Forelimb muscle (tissue), 1 donor: ENCODE results near the gene INSR. TPM values are rescaled to one million over a fixed set of nuclear protein-coding genes. Genes with fewer than 3 reads are reported as not detected.

ENCODE experiments used
- DNase-seq: peaks from one replicate; pipeline ENCODE4 v3.0.0-alpha.2; 2013; ENCODE audit warnings: low read depth
- polyA plus RNA-seq: library from polyadenylated mRNA; unstranded; fragments of 120-200 nt; gene quantifications from one replicate; pipeline ENCODE4 v1.2.1, GENCODE V29; 2013; ENCODE audit not compliant: insufficient read length

INSR gene
- polyA plus RNA-seq, 1 donor: 15.8 TPM

DNA sequence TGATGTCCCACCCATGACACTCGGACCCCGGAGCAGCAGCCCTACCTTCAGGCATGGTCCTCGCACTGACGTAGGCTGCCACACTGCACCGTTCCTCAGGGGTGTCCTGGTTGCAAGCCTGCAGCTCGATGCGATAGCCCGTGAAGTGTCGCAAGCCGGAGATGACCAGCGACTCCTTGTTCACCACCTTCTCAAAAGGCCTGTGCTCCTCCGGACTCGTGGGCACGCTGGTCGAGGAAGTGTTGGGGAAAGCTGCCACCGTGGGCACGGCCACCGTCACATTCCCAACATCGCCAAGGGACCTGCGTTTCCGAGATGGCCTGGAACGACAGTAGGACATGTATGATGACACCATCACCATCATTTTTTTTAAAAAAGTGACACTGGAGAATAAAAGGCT lies 151.4 kb downstream of the INSR start:
- no peak for DNase-seq

DNA sequence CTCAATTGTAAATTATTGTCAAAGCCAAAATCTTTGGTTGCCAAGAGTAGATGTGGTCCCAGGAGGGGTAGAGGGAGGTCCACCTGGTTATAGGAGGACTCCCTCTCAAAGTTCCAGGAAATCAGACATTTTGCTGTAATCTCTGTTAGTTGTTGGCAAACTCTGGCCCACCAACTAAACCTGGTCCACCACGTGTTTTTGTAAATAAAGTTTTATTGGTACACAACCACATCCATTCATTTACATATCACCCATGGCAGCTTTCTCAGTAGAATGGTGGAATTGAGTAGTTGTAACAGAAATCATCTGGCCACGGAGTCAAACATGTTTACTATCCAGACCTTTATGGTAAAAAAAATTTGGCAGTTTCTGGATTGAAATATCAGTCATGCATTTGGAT lies 154.1 kb downstream of the INSR start:
- no peak for DNase-seq

DNA sequence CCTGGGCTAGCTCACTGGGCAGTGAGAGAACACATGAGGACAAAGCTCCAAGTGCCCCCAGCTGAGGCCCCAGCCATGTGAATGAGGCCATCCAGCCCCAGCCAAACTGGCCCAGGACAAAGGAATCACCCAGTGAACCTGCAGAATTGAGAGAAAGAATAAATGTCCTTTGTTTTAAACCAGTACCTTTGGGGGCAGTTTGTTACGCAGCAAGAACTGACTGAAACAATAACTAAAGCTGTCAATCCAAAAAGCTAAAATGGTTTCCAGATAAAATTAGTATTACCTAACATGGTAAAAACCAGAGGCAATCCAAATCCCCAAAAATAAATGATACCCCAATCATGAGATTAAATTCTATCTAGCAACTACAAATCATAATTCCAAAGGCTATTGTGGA lies 155.1 kb downstream of the INSR start:
- DNase-seq: no peak

DNA sequence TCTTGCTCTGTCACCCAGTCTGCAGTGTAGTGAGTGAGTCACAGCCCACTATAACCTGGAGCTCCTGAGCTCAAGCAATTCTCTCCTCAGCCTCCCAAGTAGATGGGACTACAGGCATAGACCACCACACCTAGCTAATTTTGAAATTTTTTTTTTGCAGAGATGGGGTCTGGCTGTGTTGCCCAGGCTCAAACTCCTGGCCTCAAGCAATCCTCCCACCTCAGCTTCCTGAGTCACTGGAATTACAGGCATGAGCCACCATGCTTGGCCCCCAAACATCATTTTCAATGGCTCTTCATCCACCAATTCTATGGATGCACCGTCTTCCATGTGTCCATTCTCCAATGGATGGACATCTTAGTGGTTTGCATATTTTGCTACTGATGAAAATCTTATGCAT lies 155.8 kb downstream of the INSR start:
- no peak for DNase-seq

DNA sequence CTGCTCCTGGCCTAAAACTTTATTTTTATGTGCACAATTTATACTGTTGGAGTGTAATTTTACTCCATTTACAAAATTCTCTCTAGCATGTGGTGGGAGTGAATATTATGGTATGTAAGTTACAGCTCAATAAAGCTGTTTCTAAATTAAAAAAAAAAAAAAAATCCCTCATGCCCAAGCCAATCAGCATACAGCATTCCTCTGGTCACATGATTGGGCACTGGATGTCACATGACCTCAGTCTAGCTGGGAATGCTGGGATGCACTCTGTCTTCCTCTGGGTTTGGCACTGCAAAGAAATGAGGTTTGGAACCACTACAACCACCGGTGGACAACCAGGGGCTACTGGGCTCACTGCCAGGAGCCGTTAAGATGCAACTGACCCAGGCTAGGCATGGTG lies 157.1 kb downstream of the INSR start:
- DNase-seq: no peak

DNA sequence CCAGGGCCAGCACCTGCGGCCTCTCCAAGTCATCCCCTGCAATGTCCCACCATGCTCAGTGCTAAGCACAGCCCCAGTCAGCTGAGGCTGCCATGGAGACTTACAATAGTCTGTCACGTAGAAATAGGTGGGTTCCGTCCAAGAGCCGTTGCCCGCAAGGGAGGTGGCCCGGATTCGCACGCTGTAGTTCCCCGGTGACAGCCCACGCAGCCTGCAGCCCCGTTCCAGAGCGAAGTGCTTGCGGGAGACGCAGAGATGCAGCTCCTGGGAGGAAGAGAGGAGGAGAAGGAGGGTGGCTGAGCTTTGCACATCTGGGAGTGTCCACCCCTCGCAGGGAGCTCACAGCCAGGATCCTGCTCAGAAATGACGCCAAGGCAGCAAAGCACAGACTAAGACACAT lies 162.2 kb downstream of the INSR start:
- no peak for DNase-seq

DNA sequence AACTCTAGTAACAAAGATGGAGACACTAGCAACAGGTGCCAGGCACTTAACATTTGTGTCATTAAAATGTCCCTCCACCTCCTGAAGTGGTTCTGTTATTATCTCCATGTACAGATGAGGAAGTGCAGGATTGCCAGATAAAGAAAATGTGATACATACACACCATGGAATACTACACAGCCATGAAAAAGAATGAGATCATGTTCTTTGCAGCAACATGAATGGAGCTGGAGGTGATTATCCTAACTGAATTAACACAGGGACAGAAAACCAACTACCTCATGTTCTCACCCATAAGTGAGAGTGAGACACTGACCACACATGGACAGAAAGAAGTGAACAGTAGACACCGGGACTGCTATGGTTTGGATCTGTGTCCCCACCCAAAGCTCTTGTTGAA lies 164.2 kb downstream of the INSR start:
- DNase-seq: no peak

DNA sequence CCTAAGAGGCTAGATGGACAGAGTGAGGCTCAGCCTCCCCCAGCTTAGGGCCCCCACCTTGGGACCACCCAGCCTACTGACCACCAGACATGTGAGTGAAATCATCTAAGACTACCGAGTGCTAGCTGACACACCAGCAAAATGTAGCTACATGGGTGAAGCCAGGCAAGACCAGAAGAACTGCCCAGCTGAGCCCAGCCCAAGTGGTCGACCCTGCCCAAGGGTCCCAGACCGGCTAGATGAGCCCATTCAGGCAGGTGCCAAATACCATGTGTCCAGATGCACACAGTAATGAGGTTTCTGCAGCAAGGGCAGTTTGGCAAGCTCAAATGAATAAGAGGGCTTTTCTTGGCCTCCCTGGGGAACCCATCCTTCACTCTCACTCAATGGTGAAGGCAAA lies 168.1 kb downstream of the INSR start:
- DNase-seq: no peak

DNA sequence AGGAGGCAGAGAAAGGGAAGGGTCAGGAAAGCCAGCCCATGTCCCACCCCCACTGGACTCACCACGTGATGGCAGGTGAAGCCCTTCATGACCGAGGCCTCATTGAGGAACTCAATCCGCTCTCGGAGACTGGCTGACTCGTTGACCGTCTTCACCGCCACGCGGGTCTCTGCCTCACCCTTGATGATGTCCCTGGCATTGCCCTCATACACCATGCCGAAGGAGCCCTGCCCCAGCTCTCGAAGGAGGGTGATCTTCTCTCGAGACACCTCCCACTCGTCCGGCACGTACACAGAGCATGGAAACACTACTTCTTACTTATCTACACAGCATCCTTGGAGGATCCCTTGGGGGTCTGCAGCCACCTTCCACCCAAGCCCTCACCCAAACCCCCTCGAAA lies 169.0 kb downstream of the INSR start:
- DNase-seq: no peak

DNA sequence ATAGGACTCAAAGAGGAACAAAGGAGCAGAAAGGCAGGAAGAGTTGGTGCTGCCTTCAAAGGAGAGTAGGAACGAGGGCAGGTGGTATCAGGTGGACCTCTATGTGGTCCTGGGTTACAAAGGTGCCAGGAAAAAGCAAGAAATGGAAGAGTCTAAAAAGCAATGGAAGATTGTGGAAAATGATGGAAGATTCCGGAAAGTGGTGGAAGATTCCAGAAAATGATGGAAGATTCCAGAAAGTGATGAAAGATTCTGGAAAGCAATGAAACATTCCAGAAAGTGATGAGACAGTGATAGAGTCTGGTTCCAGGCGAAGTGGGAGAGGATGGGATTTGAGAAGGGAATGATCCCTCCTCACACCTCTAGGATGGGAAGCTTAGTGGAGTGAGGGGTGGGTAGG lies 169.4 kb downstream of the INSR start:
- DNase-seq: no peak

DNA sequence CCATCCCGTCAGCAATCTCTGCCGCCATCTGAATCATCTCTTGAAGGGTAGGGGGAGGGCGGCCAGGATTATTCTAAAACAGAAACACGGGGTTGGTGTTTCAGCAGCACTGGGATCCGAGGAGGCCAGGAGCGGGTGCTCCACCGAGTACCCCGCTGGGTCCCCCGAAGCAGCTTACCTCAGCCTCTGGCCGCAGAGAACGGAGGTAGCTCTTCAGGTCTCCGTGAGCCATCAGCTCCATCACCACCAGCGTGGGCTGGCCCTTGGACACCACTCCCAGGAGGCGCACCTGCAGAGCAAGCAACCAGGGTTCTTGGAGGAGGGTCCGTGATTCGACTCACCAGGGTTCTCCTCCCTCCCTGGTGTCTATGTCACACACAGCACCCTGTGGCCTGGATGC lies 171.5 kb downstream of the INSR start:
- no peak for DNase-seq

DNA sequence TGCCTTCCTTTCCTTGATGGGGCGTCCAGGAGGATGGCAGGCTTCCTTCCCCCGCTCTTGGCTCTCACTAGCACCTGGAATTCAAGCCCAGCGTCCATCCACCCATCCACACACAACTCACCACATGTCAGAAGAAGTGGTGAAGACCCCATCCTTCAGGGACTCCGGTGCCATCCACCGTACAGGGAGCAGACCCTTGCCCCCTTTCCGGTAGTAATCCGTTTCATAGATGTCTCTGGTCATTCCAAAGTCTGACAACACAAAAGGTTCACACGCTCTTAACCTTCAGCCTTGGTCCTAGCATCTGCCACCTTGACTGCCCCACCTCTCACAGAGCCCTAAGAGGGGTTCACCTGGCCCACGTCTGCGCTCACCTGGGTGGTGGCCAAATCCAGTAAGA lies 173.7 kb downstream of the INSR start:
- no peak for DNase-seq

DNA sequence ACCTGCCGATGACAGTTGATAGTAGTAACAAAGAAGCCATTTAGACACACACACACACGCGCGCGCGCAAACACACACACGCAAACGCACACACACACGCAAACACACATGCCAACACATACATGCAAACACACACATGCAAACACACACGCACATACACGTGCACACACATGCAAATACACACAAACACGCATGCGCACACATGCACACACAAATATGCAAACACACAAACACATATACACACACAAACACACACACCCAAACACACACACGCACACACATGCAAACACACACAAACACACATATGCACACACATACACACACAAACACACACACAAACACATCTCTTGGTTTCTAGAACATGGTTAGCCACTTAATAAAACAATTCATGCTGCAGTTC lies 174.6 kb downstream of the INSR start:
- no peak for DNase-seq

DNA sequence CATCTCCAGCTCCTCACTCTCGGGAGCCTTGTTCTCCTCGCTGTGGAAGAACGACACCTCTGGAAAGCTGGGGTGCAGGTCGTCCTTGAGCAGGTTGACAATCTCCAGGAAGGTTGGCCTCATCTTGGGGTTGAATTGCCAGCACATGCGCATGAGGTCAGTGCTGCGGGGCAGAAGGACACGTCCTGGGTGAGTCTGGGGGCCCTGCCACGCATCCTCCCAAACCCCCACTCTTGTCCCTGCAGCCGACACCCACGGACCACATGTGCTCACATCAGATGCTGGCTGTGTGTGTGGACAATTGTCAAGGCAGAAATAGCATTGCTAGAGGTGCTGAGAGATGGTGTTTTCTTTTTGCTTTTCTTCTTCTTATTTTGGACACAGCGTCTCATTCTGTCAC lies 177.0 kb downstream of the INSR start:
- DNase-seq: no peak

DNA sequence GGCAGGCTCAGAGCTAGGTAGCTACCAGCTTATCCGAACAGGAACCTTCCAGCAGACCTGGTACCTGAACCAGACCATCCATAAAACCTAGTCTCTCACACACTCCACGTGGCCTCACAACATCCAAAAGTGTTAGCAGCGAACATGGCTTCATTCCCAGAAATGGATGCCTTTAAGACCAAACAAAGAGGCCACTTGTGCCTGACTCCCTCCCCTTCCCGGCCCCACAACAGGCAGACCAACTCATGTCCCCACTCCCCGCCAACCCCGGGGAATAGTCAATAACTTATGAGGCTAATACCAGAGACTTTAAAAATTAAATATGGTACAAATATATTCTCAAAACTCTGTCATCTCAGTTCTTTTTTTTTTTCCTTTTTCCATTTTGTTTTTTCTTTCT lies 178.5 kb downstream of the INSR start:
- no peak for DNase-seq

DNA sequence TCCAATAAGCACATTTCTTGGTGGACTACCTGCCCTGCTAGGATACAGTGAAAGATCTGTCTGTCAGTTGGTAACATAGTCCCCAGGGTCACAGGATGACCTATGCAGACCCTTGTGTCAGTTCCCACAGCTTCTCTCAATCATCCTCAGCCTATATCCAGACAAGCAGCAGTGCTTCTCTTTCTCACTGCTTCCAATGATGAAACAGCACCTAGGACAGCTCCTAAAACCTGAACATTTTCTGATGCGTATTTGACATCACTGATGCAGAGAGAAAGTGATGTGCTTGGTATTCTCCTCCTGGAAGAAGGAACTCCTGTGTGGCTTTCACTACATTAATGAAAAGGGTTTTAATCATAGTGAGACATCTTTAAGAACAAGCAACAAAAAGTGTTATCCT lies 181.0 kb downstream of the INSR start:
- no peak for DNase-seq

DNA sequence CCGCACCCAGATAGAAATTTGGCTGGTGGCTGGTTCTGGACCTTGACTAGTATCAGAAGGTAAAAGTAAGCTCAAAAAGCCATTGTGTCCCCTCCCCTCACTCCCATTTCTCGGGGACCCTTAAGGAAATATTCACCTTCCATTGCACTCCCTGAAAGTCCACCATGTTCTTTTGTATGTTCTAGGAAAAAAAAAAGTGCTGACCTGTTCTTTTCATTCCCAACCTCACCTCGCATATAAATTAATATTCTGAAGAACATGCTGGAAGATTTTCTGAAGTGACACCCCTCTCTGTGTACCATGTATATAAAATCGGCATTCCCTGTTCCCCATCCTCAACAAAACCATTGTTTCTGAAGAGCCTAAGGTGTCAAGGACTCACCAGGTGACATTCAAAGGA lies 181.5 kb downstream of the INSR start:
- DNase-seq: no peak

DNA sequence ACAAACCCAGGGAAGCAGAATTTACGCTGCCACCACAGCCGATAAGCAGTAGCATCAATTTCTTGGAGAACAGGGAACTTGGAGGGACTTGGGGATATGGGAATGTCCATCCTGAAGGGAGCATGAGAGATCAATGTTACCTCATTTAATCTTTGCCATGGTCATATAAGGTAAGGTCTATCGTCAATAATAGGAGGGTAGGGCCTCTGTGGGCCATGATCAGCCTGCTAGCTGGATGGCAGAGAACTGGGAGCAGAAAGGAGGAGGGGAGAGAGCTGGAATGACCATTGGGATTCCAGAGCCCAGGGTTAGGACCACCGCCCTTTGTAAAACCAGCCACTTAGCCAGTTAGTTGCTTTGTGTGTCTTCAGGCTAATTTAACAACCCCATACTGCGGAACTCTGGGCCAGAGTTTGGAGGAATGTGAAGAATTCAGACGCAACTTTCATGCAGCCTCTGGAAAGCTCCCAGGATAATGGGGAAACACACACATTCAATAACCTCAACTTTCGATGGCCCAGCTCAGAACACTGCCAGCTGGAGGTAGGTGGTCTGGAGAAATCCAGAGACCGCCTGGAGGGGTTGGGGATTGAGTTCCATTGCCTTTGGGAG lies 184.4 kb downstream of the INSR start:
- DNase-seq: no peak

DNA sequence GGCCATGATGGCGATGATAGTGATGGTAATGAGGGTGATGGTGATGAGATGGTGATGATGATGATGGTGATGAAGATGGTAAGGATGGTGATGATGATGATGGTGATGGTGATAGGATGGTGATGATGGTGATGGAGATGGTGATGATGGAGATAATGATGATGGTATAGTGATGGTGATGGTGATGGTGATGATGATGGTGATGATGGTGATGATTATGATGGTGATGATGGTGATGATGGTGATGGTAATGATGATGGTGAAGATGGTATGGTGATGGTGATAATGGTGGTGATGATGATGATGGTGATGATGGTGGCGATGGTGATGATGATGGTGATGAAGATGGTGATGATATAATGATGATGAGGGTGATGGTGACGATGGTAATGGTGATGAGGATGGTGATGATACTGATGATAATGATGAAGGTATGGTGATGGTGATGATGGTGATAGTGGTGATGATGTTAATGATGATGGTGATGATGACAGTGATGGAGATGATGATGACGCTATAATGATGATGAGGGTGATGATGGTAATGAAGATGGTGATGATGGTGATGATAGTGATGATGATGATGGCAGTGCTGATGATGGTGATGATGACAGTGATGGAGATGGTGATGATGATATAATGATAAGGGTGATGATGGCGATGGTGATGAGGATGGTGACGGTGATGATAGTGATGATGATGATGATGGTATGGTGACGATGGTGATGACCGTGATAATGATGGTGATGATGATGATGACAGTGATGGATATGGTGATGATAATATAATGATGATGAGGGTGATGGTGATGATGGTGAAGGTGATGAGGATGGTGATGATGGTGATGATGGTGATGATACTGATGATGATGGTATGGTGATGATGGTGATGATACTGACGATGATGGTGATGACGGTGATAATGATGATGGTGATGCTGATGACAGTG lies 187.2 kb downstream of the INSR start:
- DNase-seq: no peak

DNA sequence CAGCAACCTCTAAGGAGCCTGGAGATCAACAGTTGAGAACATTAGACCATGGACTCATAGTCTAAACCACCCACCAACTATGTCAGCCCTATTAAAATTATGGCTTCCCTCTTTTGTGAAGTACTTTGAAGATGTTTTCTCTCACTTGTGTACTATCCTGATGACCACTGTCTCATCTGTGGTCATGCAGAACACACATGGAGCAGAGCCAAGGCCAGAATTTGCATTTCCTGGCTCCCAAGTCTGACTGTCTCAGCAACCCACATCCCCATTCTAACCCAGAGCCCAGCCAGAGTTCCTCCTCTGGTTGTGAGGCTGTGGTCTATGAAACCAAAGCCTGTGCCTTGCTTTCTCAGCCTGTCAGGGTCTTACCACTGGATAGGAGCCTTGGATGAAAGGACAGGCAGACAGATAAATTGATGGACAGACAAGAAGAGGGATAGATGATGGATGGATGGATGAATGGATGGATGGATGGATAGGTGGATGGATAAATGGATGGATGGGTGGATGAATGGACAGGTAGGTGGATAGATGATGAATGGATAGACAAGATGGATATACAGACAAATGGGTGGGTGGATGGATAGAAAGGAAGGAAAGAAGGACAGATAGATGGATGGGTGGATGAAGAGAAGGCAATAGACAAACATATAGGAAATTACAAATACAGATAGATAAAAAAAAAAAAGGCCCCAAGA lies 189.3 kb downstream of the INSR start:
- DNase-seq: no peak

DNA sequence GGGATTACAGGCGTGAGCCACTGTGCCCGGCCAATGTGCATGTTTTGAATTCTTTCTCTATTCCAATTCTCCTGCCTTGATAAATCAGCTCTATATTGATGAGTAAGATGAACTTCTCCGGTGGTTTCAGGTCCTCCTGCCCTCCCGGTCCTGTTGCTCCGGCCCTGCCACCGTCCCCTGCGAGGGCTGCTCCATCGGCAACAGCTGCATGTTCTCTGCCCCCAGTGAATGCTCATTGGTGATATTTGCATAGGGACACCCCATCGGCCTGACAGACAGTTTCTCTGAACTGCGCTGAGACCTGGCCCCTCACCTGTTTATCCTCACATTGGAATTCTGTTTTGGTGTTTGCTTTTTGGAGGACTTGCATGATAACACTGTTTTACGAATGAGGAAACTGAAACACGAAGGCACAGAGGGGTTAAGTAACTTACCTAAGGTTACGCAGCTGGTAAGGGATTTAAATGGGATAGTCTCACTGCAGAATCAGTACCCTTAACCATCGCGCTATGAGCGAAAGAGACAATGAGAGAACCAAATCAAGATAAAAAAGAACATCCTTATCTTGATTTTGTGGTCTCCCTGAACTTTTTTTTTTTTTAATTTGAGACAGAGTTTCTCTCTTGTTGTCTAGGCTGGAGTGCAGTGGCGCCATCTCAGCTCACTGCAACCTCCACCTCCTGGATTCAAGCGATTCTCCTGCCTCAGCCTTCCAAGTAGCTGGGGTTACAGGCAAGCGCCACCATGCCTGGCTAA lies 192.5 kb downstream of the INSR start:
- DNase-seq: no peak

DNA sequence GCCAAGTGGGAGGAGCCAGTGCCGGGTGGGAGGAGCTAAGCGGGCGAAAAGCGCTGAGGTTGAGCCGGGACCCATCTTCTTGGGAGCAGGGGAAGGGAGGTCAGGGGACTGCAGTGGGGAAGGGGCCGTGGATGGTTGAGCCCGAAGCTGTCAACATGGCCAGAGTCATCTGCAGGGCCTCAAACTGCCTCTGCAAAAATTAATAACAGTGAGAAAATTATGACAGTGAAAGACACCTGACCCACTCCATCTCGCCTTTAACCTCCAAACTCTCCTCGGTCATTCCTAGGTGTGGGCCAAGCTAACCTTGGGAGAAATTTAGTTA lies 194.7 kb downstream of the INSR start:
- no peak for DNase-seq
